Measurements from ENCODE around the gene IL20RB. TPM values are rescaled to one million over a fixed set of nuclear protein-coding genes. Genes with fewer than 3 reads are reported as not detected.

IL20RB gene
- total and polyA plus RNA-seq, 2 of the 13 experiments (the other 11 are each of a cell fraction or from before 2014, with no cell fraction given), result 0.22 to 0.32 TPM

- no peak for ATAC-seq
- no peak overlapping the region for H3K27ac ChIP-seq (ENCODE audit: extremely low read length, insufficient read depth, low read length)
- no peak for FAIRE-seq
- no TSS peak for BruUV-seq (replicated peaks)
- no peaks in the 10 kb centered on the region for H3K9me3 ChIP-seq (ENCODE audit: low read length)
- DNase-seq (ENCODE audit: low spot score), result no peak
- H2AFZ ChIP-seq (ENCODE audit: low read length), result no peak overlapping the region
- no peak overlapping the region for H3K9ac ChIP-seq (ENCODE audit: insufficient read depth, low read depth, low read length)
- no peaks in the 10 kb centered on the region for H4K20me1 ChIP-seq (ENCODE audit: insufficient read depth, low read length)
- WGBS (ENCODE audit: low lambda C conversion rate), result 90% methylated on average over 4 of the region's 4 CpGs
- intact Hi-C loops (cut with micrococcal nuclease; ENCODE audit: unreplicated experiment) (no loop called here), in situ Hi-C loops (cut with HindIII; ENCODE audit: extremely low pct_ligation_motif_present, low pct_unique_long_range_greater_than_20kb) (no loop called here)
- H3K4me1 ChIP-seq (ENCODE audit: insufficient read depth, low read length), result no peaks in the 10 kb centered on the region
- ChIA-PET CTCF (ENCODE audit: low intra/inter-chr PET ratio, low total read pairs) (no interaction called here), POLR2A (no interaction called here)
- H3K79me2 ChIP-seq (ENCODE audit: insufficient read depth, low read length), result peaks cover 9% of the 10 kb centered on the region
- H3K4me3 ChIP-seq (replicated peaks in 1 of 3; ENCODE audit: insufficient read depth in 1 of 3, low read depth in 2 of 3, low read length in 3 of 3), result no peak overlapping the region
- no peak overlapping the region for H3K4me2 ChIP-seq (ENCODE audit: low read depth, low read length)
- H3K27me3 ChIP-seq (ENCODE audit: control insufficient read depth in 1 of 2, insufficient read depth in 2 of 2, low read length in 2 of 2), result no peaks in the 10 kb centered on the region
- peaks cover 4 to 7% of the 10 kb centered on the region in 2 experiments; a peak in 3 of 5 replicates for H3K36me3 ChIP-seq (replicated peaks in 1 of 2; ENCODE audit: control insufficient read depth in 1 of 2, insufficient read depth in 2 of 2, low read length in 2 of 2)
- TF ChIP-seq ZBTB7A (CRISPR knock-in tag; IDR thresholded peaks at IDR 0.05) (no peak), TFAP4 (IDR thresholded peaks at IDR 0.05; ENCODE audit: borderline replicate concordance, low read depth) (no peak), CEBPB (IDR thresholded peaks at IDR 0.05; ENCODE audit: borderline replicate concordance, low read depth, low read length) (peak; percentile 55), ARHGAP35 (CRISPR knock-in tag; IDR thresholded peaks at IDR 0.05; ENCODE audit: borderline replicate concordance) (no peak)
Measured at GRCh38 chr3:136929977-136930670, 27.7 kb upstream of the IL20RB start.

GRCh38 chr3:136931606-136932005, 26.2 kb upstream of the IL20RB start:
- peaks cover 4 to 8% of the 10 kb centered on the region in 2 experiments; a peak in 3 of 5 replicates for H3K36me3 ChIP-seq (replicated peaks in 1 of 2; ENCODE audit: control insufficient read depth in 1 of 2, insufficient read depth in 2 of 2, low read length in 2 of 2)
- no TSS peak for BruUV-seq (replicated peaks)
- FAIRE-seq (no peak), ATAC-seq (no peak), DNase-seq (ENCODE audit: low spot score) (no peak)
- no peak overlapping the region for H3K9ac ChIP-seq (ENCODE audit: insufficient read depth, low read depth, low read length)
- in situ Hi-C loops (cut with HindIII; ENCODE audit: extremely low pct_ligation_motif_present, low pct_unique_long_range_greater_than_20kb) (no loop called here), intact Hi-C loops (cut with micrococcal nuclease; ENCODE audit: unreplicated experiment) (no loop called here)
- no peaks in the 10 kb centered on the region for H3K4me1 ChIP-seq (ENCODE audit: insufficient read depth, low read length)
- H4K20me1 ChIP-seq (ENCODE audit: insufficient read depth, low read length), result no peaks in the 10 kb centered on the region
- H3K27ac ChIP-seq (ENCODE audit: extremely low read length, insufficient read depth, low read length), result no peak overlapping the region
- WGBS (ENCODE audit: low lambda C conversion rate), result 98% methylated on average over 4 of the region's 4 CpGs
- ChIA-PET CTCF (ENCODE audit: low intra/inter-chr PET ratio, low total read pairs) (no interaction called here), POLR2A (no interaction called here)
- no peaks in the 10 kb centered on the region for H3K27me3 ChIP-seq (ENCODE audit: control insufficient read depth in 1 of 2, insufficient read depth in 2 of 2, low read length in 2 of 2)
- no peak for TF ChIP-seq ZMYM3 (CRISPR knock-in tag; IDR thresholded peaks at IDR 0.05)
- H3K4me3 ChIP-seq (replicated peaks in 1 of 3; ENCODE audit: insufficient read depth in 1 of 3, low read depth in 2 of 3, low read length in 3 of 3), result no peak overlapping the region
- no peak overlapping the region for H2AFZ ChIP-seq (ENCODE audit: low read length)
- no peak overlapping the region for H3K4me2 ChIP-seq (ENCODE audit: low read depth, low read length)
- 0 out of 2 replicates have a peak, but pooled peaks cover 1% of the 10 kb centered on the region for H3K9me3 ChIP-seq (ENCODE audit: low read length)
- H3K79me2 ChIP-seq (ENCODE audit: insufficient read depth, low read length), result peaks cover 6% of the 10 kb centered on the region

Data from HepG2 (cell line).